HepG2 (cell line): ENCODE measurements around the gene EVA1C. TPM values are rescaled to one million over a fixed set of nuclear protein-coding genes. Genes with fewer than 3 reads are reported as not detected.

Source experiments
- ATAC-seq: fragments of 200-7000 bp; cut with Tn5 transposase; 3 replicates; pipeline ENCODE4 v1.9.1; 2020; ENCODE audit warnings: mild to moderate bottlenecking, moderate library complexity
- BruUV-seq: library from RNA; stranded (reverse); fragments of 400-500 nt; replicated peaks from 2 replicates; lab custom pipeline; 2021; lab: Mats Ljungman, UMichigan
- CTCF ChIA-PET: fragments of 300-600 bp; formaldehyde crosslinking; extraction: SDS; loops from one replicate; lab custom pipeline; 2021; ENCODE audit warnings: low total read pairs, inconsistent platforms, low intra/inter-chr PET ratio; lab: Yijun Ruan, JAX
- POLR2A ChIA-PET: fragments of 350-600 bp; sonication (Branson Sonifier 250); formaldehyde crosslinking; loops from one replicate; lab custom pipeline; 2020; ENCODE audit warnings: antibody characterized with exemption, inconsistent platforms; lab: Yijun Ruan, JAX
- DNase-seq: peaks from one replicate; pipeline ENCODE4 v3.0.0-alpha.2; 2015; ENCODE audit warnings: low spot score
- FAIRE-seq: peaks from 3 replicates; lab custom pipeline; 2011; peaks lifted over from hg19 to GRCh38; lab: Jason Lieb, UNC
- H2AFZ ChIP-seq: one replicate; pipeline ENCODE4 v1.6.1; 2011; ENCODE audit warnings: low read length, inconsistent platforms
- H3K27ac ChIP-seq: fragments of 300-600 bp; 3 replicates; pipeline ENCODE4 v1.8.0; 2011; ENCODE audit warnings: mixed run types, mild to moderate bottlenecking, mixed read lengths, low read length, inconsistent platforms; ENCODE audit not compliant: insufficient read depth; ENCODE audit errors: extremely low read length
- H3K27me3 ChIP-seq, 2 experiments: fragments of 200-600 bp in 1 of 2; 2 replicates in 1 of 2; 3 replicates in 1 of 2; pipeline versions ENCODE4 v1.6.0 to v1.8.0; 2011; ENCODE audit warnings: low read length in 2 of 2, mild to moderate bottlenecking in 2 of 2, moderate library complexity in 2 of 2, inconsistent platforms in 1 of 2; ENCODE audit not compliant: insufficient read depth in 2 of 2, control insufficient read depth in 1 of 2
- H3K36me3 ChIP-seq, 2 experiments: fragments of 200-600 bp in 1 of 2; replicated peaks in 1 of 2; 2 replicates in 1 of 2; 3 replicates in 1 of 2; pipeline versions ENCODE4 v1.5.1 to v1.8.0; 2011; ENCODE audit warnings: low read length in 2 of 2, inconsistent platforms in 1 of 2; ENCODE audit not compliant: insufficient read depth in 2 of 2, control insufficient read depth in 1 of 2
- H3K4me1 ChIP-seq: 2 replicates; pipeline ENCODE4 v1.5.1; 2012; ENCODE audit warnings: low read length, inconsistent platforms; ENCODE audit not compliant: insufficient read depth
- H3K4me2 ChIP-seq: 2 replicates; pipeline ENCODE4 v1.6.0; 2011; ENCODE audit warnings: low read depth, low read length, inconsistent platforms
- H3K4me3 ChIP-seq, 3 experiments: fragments of 200-600 bp in 1 of 3; sonication (generic), shearing (Covaris generic) in 1 of 3; replicated peaks in 1 of 3; 2 replicates each; pipeline ENCODE4 v1.5.1; 2011 to 2016; ENCODE audit warnings: low read length in 3 of 3, inconsistent platforms in 2 of 3, low read depth in 2 of 3, mild to moderate bottlenecking in 2 of 3, control low read depth in 1 of 3, mixed read lengths in 1 of 3; ENCODE audit not compliant: insufficient read depth in 1 of 3
- H3K79me2 ChIP-seq: one replicate; pipeline ENCODE4 v1.6.1; 2011; ENCODE audit warnings: low read length, inconsistent platforms; ENCODE audit not compliant: insufficient read depth
- H3K9ac ChIP-seq: 2 replicates; pipeline ENCODE4 v1.6.0; 2011; ENCODE audit warnings: mild to moderate bottlenecking, low read depth, low read length, inconsistent platforms; ENCODE audit not compliant: insufficient read depth
- H3K9me3 ChIP-seq: 2 replicates; pipeline ENCODE4 v1.5.1; 2012; ENCODE audit warnings: mild to moderate bottlenecking, low read length
- H4K20me1 ChIP-seq: 2 replicates; pipeline ENCODE4 v1.6.0; 2011; ENCODE audit warnings: inconsistent platforms, mild to moderate bottlenecking, low read length, moderate library complexity; ENCODE audit not compliant: insufficient read depth
- KDM4B ChIP-seq: sonication (generic); formaldehyde crosslinking; IDR thresholded peaks from 2 replicates; pipeline ENCODE4 v1.4.0; 2020; ENCODE audit warnings: missing genetic modification reagents
- MATR3 ChIP-seq: sonication (generic); formaldehyde crosslinking; IDR thresholded peaks from 2 replicates; pipeline ENCODE4 v1.4.0; 2020; ENCODE audit warnings: missing genetic modification reagents
- NONO ChIP-seq, 2 experiments: fragments of 450-650 bp in 1 of 2; sonication (generic) in 1 of 2; formaldehyde crosslinking in 1 of 2; IDR thresholded peaks in 1 of 2; conservative IDR thresholded peaks in 1 of 2; 2 replicates each; pipeline versions ENCODE4 v1.6.1 to v1.8.0; 2017 to 2022; ENCODE audit warnings: mild to moderate bottlenecking in 1 of 2, missing genetic modification reagents in 1 of 2, moderate library complexity in 1 of 2
- PHF8 ChIP-seq: sonication (generic); formaldehyde crosslinking; IDR thresholded peaks from 2 replicates; pipeline ENCODE4 v1.5.0; 2020; ENCODE audit warnings: missing genetic modification reagents
- RARG ChIP-seq: sonication (generic); formaldehyde crosslinking; IDR thresholded peaks from 2 replicates; pipeline ENCODE4 v1.4.0; 2020; ENCODE audit warnings: low read depth, mild to moderate bottlenecking, missing genetic modification reagents
- RFXAP ChIP-seq: sonication (generic); formaldehyde crosslinking; IDR thresholded peaks from 2 replicates; pipeline ENCODE4 v1.4.0; 2020; ENCODE audit warnings: missing genetic modification reagents, borderline replicate concordance
- ZFX ChIP-seq: sonication (generic); formaldehyde crosslinking; IDR thresholded peaks from 2 replicates; pipeline ENCODE4 v1.4.0; 2020; ENCODE audit warnings: mild to moderate bottlenecking, low read depth, missing genetic modification reagents, moderate library complexity
- ZMYM3 ChIP-seq: sonication (generic); formaldehyde crosslinking; IDR thresholded peaks from 2 replicates; pipeline ENCODE4 v1.5.1; 2020; ENCODE audit warnings: mild to moderate bottlenecking, missing genetic modification reagents
- ZNF205 ChIP-seq: IDR thresholded peaks from 2 replicates; pipeline ENCODE4 v1.6.1; 2018; ENCODE audit warnings: missing biosample characterization, missing genetic modification reagents
- ZNF839 ChIP-seq: sonication (generic); formaldehyde crosslinking; IDR thresholded peaks from 2 replicates; pipeline ENCODE4 v1.4.0; 2020; ENCODE audit warnings: missing genetic modification reagents, mild to moderate bottlenecking, borderline replicate concordance
- WGBS: methylation state at CpG from one replicate; pipeline ENCODE4 v1.1.6; 2017; ENCODE audit warnings: low lambda C conversion rate; 5-methylcytosine and 5-hydroxymethylcytosine counted together
- in situ Hi-C: cut with HindIII; loops from 2 replicates; pipeline ENCODE4 v1.10.0; 2017; ENCODE audit warnings: low pct_unique_long_range_greater_than_20kb; ENCODE audit not compliant: extremely low pct_ligation_motif_present
- intact Hi-C: fragments of 100-400 bp; cut with micrococcal nuclease; formaldehyde crosslinking; loops from one replicate; pipeline ENCODE4 v1.10.0; 2022; ENCODE audit not compliant: unreplicated experiment
- polyA plus RNA-seq, 8 experiments: library from polyadenylated mRNA; depleted of rRNA in 3 of 8; stranded (reverse) in 7 of 8; unstranded in 1 of 8; fragments of >200 nt; fragmentation: Illumina TruSeq in 4 of 8; extraction: Trizol in 4 of 8; gene quantifications; 2 replicates each; pipeline versions ENCODE4 v1.2.1 to v1.2.3, GENCODE V29; 2011 to 2016; ENCODE audit warnings: low read depth in 4 of 8, missing spikeins in 1 of 8, mixed read lengths in 1 of 8; ENCODE audit not compliant: insufficient read depth in 1 of 8
- total RNA-seq, 5 experiments: library from RNA; depleted of rRNA; stranded (reverse); fragments of >200 nt; fragmentation: Illumina TruSeq; extraction: Trizol; gene quantifications; 2 replicates each; pipeline ENCODE4 v1.2.3, GENCODE V29; 2016; ENCODE audit warnings: low read depth in 1 of 5
- TF ChIP-seq, protein P1 (sequence below): sonication (generic); formaldehyde crosslinking; IDR thresholded peaks from 2 replicates; pipeline ENCODE4 v1.5.1; 2020; ENCODE audit warnings: mild to moderate bottlenecking, missing genetic modification reagents, moderate library complexity
- TF ChIP-seq, protein P2 (sequence below): sonication (generic); formaldehyde crosslinking; IDR thresholded peaks from 2 replicates; pipeline ENCODE4 v1.8.1; 2023; ENCODE audit warnings: mild to moderate bottlenecking, moderate library complexity, missing genetic modification reagents
- TF ChIP-seq, protein P3 (sequence below): sonication (generic); formaldehyde crosslinking; IDR thresholded peaks from 2 replicates; pipeline ENCODE4 v1.9.0; 2021; ENCODE audit warnings: missing genetic modification reagents, borderline replicate concordance
- TF ChIP-seq, protein P4 (sequence below): IDR thresholded peaks from 2 replicates; pipeline ENCODE4 v1.6.1; 2016; ENCODE audit warnings: mild to moderate bottlenecking, missing biosample characterization, missing genetic modification reagents

EVA1C gene
- total and polyA plus RNA-seq, 2 of the 13 experiments (the other 11 are each of a cell fraction or from before 2014, with no cell fraction given), result 0.29 to 0.34 TPM

DNA sequence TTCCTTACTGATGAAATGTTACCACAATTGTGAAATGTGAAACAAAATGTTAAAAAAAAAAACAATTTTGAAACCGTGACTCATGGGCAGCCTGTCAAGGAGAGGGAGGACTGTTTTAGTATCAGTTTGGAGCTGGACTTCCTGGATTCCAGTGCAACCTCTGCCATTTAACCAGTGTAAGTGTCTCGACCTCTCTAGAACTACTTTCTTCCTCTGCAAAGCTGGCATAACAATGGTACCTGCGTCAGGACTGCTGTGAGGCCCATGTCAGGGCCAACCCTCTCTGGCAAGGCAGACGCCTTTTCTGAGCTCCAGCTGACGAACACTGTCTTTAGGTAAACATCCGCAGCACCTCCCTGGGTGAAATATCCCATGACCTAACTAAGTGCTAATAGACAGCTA is 40.6 kb upstream of the EVA1C start:
- POLR2A ChIA-PET, result no interaction called here
- intact Hi-C loops, result no loop called here
- H3K4me3 ChIP-seq, result no peak overlapping the region
- FAIRE-seq (no peak), DNase-seq (no peak), ATAC-seq (no peak)
- no peak overlapping the region for H3K9ac ChIP-seq
- no peak overlapping the region for H2AFZ ChIP-seq
- no peaks in the 10 kb centered on the region for H3K9me3 ChIP-seq
- peaks cover 17% of the 10 kb centered on the region for H3K4me1 ChIP-seq
- in situ Hi-C loops, result no loop called here
- CTCF ChIA-PET, result no interaction called here
- BruUV-seq, result no TSS peak
- no peaks in the 10 kb centered on the region for H3K79me2 ChIP-seq
- no peak overlapping the region for H3K27ac ChIP-seq
- H3K27me3 ChIP-seq, result no peaks in the 10 kb centered on the region
- no peak overlapping the region for H3K4me2 ChIP-seq
- H3K36me3 ChIP-seq, result peaks cover 26 to 80% of the 10 kb centered on the region in 2 experiments
- 91% methylated on average over 5 of the region's 6 CpGs for WGBS
- H4K20me1 ChIP-seq, result no peaks in the 10 kb centered on the region
- TF ChIP-seq NONO (IDR thresholded peaks at IDR 0.05) (no peak), NONO (CRISPR knock-in tag; conservative IDR thresholded peaks at IDR 0.05) (no peak), RFXAP (no peak), PHF8 (no peak), ZFX (CRISPR knock-in tag) (no peak), ZNF839 (CRISPR knock-in tag) (no peak), ZNF205 (CRISPR knock-in tag) (no peak), RARG (CRISPR knock-in tag) (no peak), MATR3 (no peak), KDM4B (no peak), ZMYM3 (CRISPR knock-in tag) (no peak)
- TF ChIP-seq, protein P1, sequence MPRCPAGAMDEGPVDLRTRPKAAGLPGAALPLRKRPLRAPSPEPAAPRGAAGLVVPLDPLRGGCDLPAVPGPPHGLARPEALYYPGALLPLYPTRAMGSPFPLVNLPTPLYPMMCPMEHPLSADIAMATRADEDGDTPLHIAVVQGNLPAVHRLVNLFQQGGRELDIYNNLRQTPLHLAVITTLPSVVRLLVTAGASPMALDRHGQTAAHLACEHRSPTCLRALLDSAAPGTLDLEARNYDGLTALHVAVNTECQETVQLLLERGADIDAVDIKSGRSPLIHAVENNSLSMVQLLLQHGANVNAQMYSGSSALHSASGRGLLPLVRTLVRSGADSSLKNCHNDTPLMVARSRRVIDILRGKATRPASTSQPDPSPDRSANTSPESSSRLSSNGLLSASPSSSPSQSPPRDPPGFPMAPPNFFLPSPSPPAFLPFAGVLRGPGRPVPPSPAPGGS (CRISPR knock-in tag), result no peak
- TF ChIP-seq, protein P2, sequence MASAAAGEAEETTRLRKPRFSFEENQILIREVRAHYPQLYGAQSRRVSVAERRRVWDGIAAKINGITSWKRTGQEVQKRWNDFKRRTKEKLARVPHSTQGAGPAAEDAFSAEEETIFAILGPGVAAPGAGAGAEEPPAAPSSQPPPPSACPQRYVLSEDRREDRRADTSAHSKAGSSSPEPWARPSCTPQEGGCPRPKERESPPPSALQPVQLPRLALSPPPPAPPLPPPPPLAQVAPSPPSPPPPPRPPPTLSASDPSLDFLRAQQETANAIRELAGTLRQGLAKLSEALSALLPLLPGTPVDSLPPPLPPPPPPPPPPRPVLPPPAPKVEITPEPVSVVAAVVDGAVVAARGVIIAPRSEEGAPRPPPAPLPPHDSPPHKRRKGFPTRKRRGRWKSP (CRISPR knock-in tag), result no peak
- TF ChIP-seq, protein P3, sequence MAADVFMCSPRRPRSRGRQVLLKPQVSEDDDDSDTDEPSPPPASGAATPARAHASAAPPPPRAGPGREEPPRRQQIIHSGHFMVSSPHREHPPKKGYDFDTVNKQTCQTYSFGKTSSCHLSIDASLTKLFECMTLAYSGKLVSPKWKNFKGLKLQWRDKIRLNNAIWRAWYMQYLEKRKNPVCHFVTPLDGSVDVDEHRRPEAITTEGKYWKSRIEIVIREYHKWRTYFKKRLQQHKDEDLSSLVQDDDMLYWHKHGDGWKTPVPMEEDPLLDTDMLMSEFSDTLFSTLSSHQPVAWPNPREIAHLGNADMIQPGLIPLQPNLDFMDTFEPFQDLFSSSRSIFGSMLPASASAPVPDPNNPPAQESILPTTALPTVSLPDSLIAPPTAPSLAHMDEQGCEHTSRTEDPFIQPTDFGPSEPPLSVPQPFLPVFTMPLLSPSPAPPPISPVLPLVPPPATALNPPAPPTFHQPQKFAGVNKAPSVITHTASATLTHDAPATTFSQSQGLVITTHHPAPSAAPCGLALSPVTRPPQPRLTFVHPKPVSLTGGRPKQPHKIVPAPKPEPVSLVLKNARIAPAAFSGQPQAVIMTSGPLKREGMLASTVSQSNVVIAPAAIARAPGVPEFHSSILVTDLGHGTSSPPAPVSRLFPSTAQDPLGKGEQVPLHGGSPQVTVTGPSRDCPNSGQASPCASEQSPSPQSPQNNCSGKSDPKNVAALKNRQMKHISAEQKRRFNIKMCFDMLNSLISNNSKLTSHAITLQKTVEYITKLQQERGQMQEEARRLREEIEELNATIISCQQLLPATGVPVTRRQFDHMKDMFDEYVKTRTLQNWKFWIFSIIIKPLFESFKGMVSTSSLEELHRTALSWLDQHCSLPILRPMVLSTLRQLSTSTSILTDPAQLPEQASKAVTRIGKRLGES (CRISPR knock-in tag), result no peak
- TF ChIP-seq, protein P4, sequence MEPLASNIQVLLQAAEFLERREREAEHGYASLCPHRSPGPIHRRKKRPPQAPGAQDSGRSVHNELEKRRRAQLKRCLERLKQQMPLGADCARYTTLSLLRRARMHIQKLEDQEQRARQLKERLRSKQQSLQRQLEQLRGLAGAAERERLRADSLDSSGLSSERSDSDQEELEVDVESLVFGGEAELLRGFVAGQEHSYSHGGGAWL (CRISPR knock-in tag), result no peak
